T-helper 9 cell (primary cell): Measurements from ENCODE around the gene FGF14.
"Not testable (repeated sequence)": the region's sequence is repeated elsewhere in the genome, so short reads cannot be mapped to it uniquely, and the experiment has no call there.

Experiments used
- DNase-seq: peaks from one replicate; pipeline ENCODE4 v3.0.0-alpha.2; 2020

FGF14 gene

GRCh38 chr13:102187313-102187712 is 214.5 kb downstream of the FGF14 start:
- DNase-seq, result no peak

- no peak for DNase-seq
These were observed 216.4 kb downstream of the FGF14 start for GRCh38 chr13:102185375-102185984.

- no peak for DNase-seq
These were observed 218.2 kb downstream of the FGF14 start for GRCh38 chr13:102183509-102184182.

- DNase-seq, result no peak
These were observed 219.7 kb downstream of the FGF14 start for GRCh38 chr13:102182170-102182569.

GRCh38 chr13:102177431-102177830 is 224.4 kb downstream of the FGF14 start:
- no peak for DNase-seq

GRCh38 chr13:102176846-102177245 is 225.0 kb downstream of the FGF14 start:
- no peak for DNase-seq

- no peak for DNase-seq
These were observed 229.4 kb downstream of the FGF14 start for GRCh38 chr13:102172406-102172805.

- no peak for DNase-seq
These were observed 231.5 kb downstream of the FGF14 start for GRCh38 chr13:102170305-102170704.

GRCh38 chr13:102169471-102170015 is 232.3 kb downstream of the FGF14 start:
- no peak for DNase-seq

GRCh38 chr13:102152790-102153189 is 249.1 kb downstream of the FGF14 start:
- DNase-seq, result no peak

- no peak for DNase-seq
These were observed 254.5 kb downstream of the FGF14 start for GRCh38 chr13:102147353-102147752.

- DNase-seq, result no peak
These were observed 256.1 kb downstream of the FGF14 start for GRCh38 chr13:102145750-102146149.

GRCh38 chr13:102142473-102142826 is 259.4 kb downstream of the FGF14 start:
- DNase-seq, result no peak

- DNase-seq, result no peak
These were observed 260.0 kb downstream of the FGF14 start for GRCh38 chr13:102141625-102142472.

GRCh38 chr13:102139626-102140025 is 262.2 kb downstream of the FGF14 start:
- DNase-seq, result no peak

- no peak for DNase-seq
These were observed 263.1 kb downstream of the FGF14 start for GRCh38 chr13:102138635-102139190.

GRCh38 chr13:102137904-102138303 is 263.9 kb downstream of the FGF14 start:
- DNase-seq, result not testable (repeated sequence)

GRCh38 chr13:102136735-102137296 is 265.0 kb downstream of the FGF14 start:
- DNase-seq, result no peak

GRCh38 chr13:102132777-102133295 is 269.0 kb downstream of the FGF14 start:
- DNase-seq, result no peak

GRCh38 chr13:102131246-102131645 is 270.6 kb downstream of the FGF14 start:
- DNase-seq, result no peak

GRCh38 chr13:102128216-102128810 is 273.5 kb downstream of the FGF14 start:
- DNase-seq, result no peak

- DNase-seq, result no peak
These were observed 274.7 kb downstream of the FGF14 start for GRCh38 chr13:102127153-102127552.
